MM.1S (cell line): ENCODE data around the gene LRRK1.

Experiments
- DNase-seq: peaks from one replicate; pipeline ENCODE4 v3.0.0-alpha.2; 2015
- H2AFZ ChIP-seq: fragments of 300-600 bp; sonication (generic); 2 replicates; pipeline ENCODE4 v1.6.0; 2016; ENCODE audit warnings: antibody characterized with exemption, low read length
- H3F3A ChIP-seq: fragments of 300-600 bp; sonication (generic); 2 replicates; pipeline ENCODE4 v1.6.1; 2016; ENCODE audit warnings: mild to moderate bottlenecking, antibody characterized with exemption, low read length, moderate library complexity, mixed read lengths; ENCODE audit not compliant: insufficient read depth
- H3K27ac ChIP-seq: fragments of 300-600 bp; sonication (generic); 2 replicates; pipeline ENCODE4 v1.5.1; 2016; ENCODE audit warnings: mild to moderate bottlenecking, low read length
- H3K27me3 ChIP-seq: fragments of 300-600 bp; sonication (generic); replicated peaks from 2 replicates; pipeline ENCODE4 v1.6.0; 2016; ENCODE audit warnings: low read length; ENCODE audit not compliant: insufficient read depth
- H3K36me3 ChIP-seq: fragments of 300-600 bp; sonication (generic); replicated peaks from 2 replicates; pipeline ENCODE4 v1.6.1; 2016; ENCODE audit warnings: mild to moderate bottlenecking, low read length, mixed read lengths; ENCODE audit not compliant: insufficient read depth
- H3K4me1 ChIP-seq: fragments of 300-600 bp; sonication (generic); 2 replicates; pipeline ENCODE4 v1.6.1; 2016; ENCODE audit warnings: low read length, mixed read lengths
- H3K4me2 ChIP-seq: fragments of 300-600 bp; sonication (generic); 2 replicates; pipeline ENCODE4 v1.6.0; 2016; ENCODE audit warnings: low read depth, low read length
- H3K4me3 ChIP-seq: fragments of 300-600 bp; sonication (generic); 2 replicates; pipeline ENCODE4 v1.5.1; 2016; ENCODE audit warnings: low read length, mixed read lengths
- H3K79me2 ChIP-seq: fragments of 300-600 bp; sonication (generic); 2 replicates; pipeline ENCODE4 v1.6.1; 2016; ENCODE audit warnings: mixed run types, low read length, mixed read lengths
- H3K9ac ChIP-seq: fragments of 300-600 bp; sonication (generic); 2 replicates; pipeline ENCODE4 v1.6.1; 2016; ENCODE audit warnings: low read length, mixed read lengths
- H3K9me2 ChIP-seq: fragments of 300-600 bp; sonication (generic); replicated peaks from 2 replicates; pipeline ENCODE4 v1.6.1; 2016; ENCODE audit warnings: mild to moderate bottlenecking, low read length, mixed read lengths; ENCODE audit not compliant: insufficient read depth
- H3K9me3 ChIP-seq: fragments of 300-600 bp; sonication (generic); replicated peaks from 2 replicates; pipeline ENCODE4 v1.6.1; 2016; ENCODE audit warnings: mild to moderate bottlenecking, low read length, mixed read lengths; ENCODE audit not compliant: insufficient read depth
- H4K20me1 ChIP-seq: fragments of 300-600 bp; sonication (generic); 2 replicates; pipeline ENCODE4 v1.6.1; 2016; ENCODE audit warnings: mild to moderate bottlenecking, low read length, moderate library complexity, mixed read lengths; ENCODE audit not compliant: insufficient read depth
- EZH2 ChIP-seq: fragments of 300-600 bp; sonication (generic); optimal IDR thresholded peaks from 2 replicates; pipeline ENCODE3; 2017; ENCODE audit warnings: low read depth, mild to moderate bottlenecking, antibody characterized with exemption, low read length, mixed read lengths
- EZH2phosphoT487 ChIP-seq: fragments of 300-600 bp; sonication (generic); IDR thresholded peaks from 2 replicates; pipeline ENCODE4 v1.6.1; 2018; ENCODE audit warnings: antibody characterized with exemption, low read length
- TF ChIP-seq, protein P1 (sequence below): fragments of 300-600 bp; sonication (generic); IDR thresholded peaks from 2 replicates; pipeline ENCODE4 v1.5.1; 2016; ENCODE audit warnings: antibody characterized with exemption, low read length, mixed read lengths

LRRK1 gene

DNA sequence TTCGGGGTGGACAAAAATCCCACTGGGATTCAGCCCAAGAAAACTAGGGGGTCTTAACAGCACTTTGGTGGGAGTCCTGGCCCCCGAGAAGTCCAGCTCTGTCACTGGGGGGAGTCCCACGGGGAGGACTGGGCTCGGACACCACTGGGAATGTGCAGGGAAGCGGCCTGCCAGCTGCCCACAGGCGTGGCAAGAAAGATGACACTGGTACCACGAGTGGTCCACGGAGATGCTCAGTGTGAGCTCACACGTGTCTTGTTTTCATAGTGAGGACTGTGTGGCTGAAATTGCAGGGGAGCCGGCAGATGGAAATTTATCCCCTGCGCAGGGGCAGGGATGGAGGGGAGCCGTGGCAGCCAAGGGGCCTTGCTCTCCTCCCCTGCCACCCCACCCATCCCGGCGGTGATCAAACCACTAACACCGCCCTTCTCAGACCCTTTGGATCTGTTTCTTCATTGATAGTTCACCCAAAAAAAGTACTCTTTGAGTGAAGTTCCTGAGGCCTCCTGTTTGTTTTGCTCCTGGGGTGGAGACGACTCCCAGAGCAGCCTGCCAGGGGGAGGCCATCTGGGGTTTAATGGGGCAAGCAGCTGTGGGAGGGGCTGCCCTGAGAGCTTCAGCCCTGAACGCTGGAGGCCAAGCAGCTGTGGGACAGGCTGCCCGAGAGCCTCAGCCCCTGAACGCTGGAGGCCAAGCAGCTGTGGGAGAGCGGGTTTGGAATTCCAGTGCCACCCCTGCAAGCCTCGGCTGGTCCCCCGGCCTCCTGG is 130.9 kb downstream of the LRRK1 start:
- H3K9me3 ChIP-seq, result no peaks in the 10 kb centered on the region
- no peak overlapping the region for H3K27ac ChIP-seq
- H3K36me3 ChIP-seq, result no peaks in the 10 kb centered on the region
- H3K9me2 ChIP-seq, result no peaks in the 10 kb centered on the region
- H3K4me3 ChIP-seq, result no peak overlapping the region
- H3K9ac ChIP-seq, result no peak overlapping the region
- H4K20me1 ChIP-seq, result no peaks in the 10 kb centered on the region
- no peaks in the 10 kb centered on the region for H3K27me3 ChIP-seq
- H3K4me1 ChIP-seq, result no peaks in the 10 kb centered on the region
- TF ChIP-seq EZH2 (no peak), EZH2phosphoT487 (no peak)
- TF ChIP-seq, protein P1, sequence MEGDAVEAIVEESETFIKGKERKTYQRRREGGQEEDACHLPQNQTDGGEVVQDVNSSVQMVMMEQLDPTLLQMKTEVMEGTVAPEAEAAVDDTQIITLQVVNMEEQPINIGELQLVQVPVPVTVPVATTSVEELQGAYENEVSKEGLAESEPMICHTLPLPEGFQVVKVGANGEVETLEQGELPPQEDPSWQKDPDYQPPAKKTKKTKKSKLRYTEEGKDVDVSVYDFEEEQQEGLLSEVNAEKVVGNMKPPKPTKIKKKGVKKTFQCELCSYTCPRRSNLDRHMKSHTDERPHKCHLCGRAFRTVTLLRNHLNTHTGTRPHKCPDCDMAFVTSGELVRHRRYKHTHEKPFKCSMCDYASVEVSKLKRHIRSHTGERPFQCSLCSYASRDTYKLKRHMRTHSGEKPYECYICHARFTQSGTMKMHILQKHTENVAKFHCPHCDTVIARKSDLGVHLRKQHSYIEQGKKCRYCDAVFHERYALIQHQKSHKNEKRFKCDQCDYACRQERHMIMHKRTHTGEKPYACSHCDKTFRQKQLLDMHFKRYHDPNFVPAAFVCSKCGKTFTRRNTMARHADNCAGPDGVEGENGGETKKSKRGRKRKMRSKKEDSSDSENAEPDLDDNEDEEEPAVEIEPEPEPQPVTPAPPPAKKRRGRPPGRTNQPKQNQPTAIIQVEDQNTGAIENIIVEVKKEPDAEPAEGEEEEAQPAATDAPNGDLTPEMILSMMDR, result no peak
- no peaks in the 10 kb centered on the region for H3K79me2 ChIP-seq
- H3F3A ChIP-seq, result no peaks in the 10 kb centered on the region
- H2AFZ ChIP-seq, result no peak overlapping the region
- no peak overlapping the region for H3K4me2 ChIP-seq
- no peak for DNase-seq

DNA sequence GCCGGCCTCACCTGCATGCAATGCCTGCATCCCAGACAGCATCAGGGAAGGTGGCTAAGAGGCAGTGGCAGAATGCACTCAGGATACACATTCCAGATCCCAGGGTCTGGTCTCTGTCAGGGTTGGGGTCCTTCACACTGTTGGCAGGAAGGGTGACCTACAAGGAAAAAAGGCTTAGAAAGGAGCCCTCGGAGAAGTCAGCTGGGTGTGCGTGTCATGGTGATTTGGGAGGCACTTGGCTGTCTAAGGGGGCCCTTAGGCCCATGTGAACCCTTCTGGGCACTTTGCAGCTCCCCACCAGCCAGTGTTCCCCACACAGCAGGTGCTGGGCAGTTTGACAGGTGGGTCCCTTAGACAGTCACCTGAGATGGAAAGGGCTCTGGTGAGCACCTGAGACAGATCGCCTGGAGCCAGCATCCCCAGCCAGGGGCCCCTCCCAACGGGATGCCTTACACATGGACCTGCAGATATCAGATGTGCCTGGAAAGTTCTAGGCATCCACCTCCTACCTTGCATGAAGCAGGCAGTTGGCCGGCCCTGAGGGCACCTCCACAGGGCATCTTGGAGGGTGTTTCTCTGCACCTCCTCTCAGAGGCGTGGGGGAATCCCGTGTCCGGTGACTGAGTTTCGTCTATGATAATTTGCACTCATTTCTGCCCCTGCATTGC is 131.6 kb downstream of the LRRK1 start:
- no peaks in the 10 kb centered on the region for H3K79me2 ChIP-seq

DNA sequence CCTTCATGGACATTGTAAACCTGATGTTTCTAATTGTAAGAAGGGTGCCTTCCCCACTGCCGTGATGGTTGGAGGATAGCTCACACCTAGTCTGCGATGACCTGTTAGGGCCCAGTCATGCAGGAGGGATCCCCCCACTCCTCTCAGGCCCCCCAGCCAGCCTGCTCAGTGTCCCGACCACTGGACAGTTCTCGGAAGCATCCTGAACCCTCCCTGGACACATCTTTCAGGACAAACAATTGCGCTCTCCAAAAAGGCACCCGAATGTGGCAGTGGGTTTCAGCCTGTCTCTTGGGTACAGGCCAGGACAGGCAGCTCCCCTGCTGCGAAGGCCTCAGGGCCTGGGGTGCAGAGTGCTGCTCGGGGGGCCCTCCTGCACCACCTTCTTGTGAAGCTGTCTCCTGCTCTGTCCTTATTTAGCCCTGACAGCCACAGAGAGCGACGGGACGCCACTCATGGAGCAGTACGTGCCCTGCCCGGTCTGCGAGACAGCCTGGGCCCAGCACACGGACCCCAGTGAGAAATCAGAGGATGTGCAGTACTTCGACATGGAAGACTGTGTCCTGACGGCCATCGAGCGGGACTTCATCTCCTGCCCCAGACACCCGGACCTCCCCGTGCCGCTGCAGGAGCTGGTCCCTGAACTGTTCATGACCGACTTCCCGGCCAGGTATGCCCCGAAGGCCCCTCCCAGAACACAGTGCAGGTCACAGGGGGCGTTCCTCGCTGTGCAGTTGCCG is 132.3 kb downstream of the LRRK1 start:
- no peak overlapping the region for H3K4me3 ChIP-seq
- H3K9me2 ChIP-seq, result no peaks in the 10 kb centered on the region
- no peak overlapping the region for H3K9ac ChIP-seq
- no peak for DNase-seq
- no peaks in the 10 kb centered on the region for H3K4me1 ChIP-seq
- no peak overlapping the region for H2AFZ ChIP-seq
- H3K9me3 ChIP-seq, result no peaks in the 10 kb centered on the region
- H3F3A ChIP-seq, result no peaks in the 10 kb centered on the region
- H3K27ac ChIP-seq, result no peak overlapping the region
- TF ChIP-seq EZH2phosphoT487, result no peak
- TF ChIP-seq, protein P1, result no peak
- no peak for TF ChIP-seq EZH2
- no peaks in the 10 kb centered on the region for H4K20me1 ChIP-seq
- H3K36me3 ChIP-seq, result no peaks in the 10 kb centered on the region
- no peak overlapping the region for H3K4me2 ChIP-seq
- H3K27me3 ChIP-seq, result no peaks in the 10 kb centered on the region
- H3K79me2 ChIP-seq, result no peaks in the 10 kb centered on the region

More for the DNA sequence above, 131.6 kb downstream of the LRRK1 start:
- no peak overlapping the region for H3K27ac ChIP-seq
- H2AFZ ChIP-seq, result no peak overlapping the region
- no peak overlapping the region for H3K4me3 ChIP-seq
- no peak overlapping the region for H3K4me2 ChIP-seq
- no peaks in the 10 kb centered on the region for H3K36me3 ChIP-seq
- H3K27me3 ChIP-seq, result no peaks in the 10 kb centered on the region
- no peak overlapping the region for H3K9ac ChIP-seq
- TF ChIP-seq EZH2 (no peak), EZH2phosphoT487 (no peak)
- TF ChIP-seq, protein P1, result no peak
- H3K4me1 ChIP-seq, result no peaks in the 10 kb centered on the region
- no peaks in the 10 kb centered on the region for H4K20me1 ChIP-seq
- H3K9me3 ChIP-seq, result no peaks in the 10 kb centered on the region
- no peaks in the 10 kb centered on the region for H3F3A ChIP-seq
- no peaks in the 10 kb centered on the region for H3K9me2 ChIP-seq
- DNase-seq, result no peak
